GM11168 (cell line): ENCODE measurements around the gene NUP160.
"Not testable (repeated sequence)": the region's sequence is repeated elsewhere in the genome, so short reads cannot be mapped to it uniquely, and the experiment has no call there.

Experiments
- in situ Hi-C: fragments of 300-500 bp; cut with MboI; formaldehyde crosslinking; loops from one replicate; pipeline ENCODE4 v1.12.0; 2022; ENCODE audit warnings: low sequenced_read_pairs; ENCODE audit not compliant: unreplicated experiment

Gene NUP160

GRCh38 chr11:47819743-47820142, 28.4 kb downstream of the NUP160 start:
- in situ Hi-C loops: loop anchor here (10.0 kb wide), 1 partner anchor 195 kb away; no protein-coding TSS in a partner anchor

GRCh38 chr11:47800759-47801158, 47.4 kb downstream of the NUP160 start:
- in situ Hi-C loops: no loop called here

- in situ Hi-C loops: no loop called here
Observed at GRCh38 chr11:47797633-47798032, 50.5 kb downstream of the NUP160 start.

- in situ Hi-C loops: no loop called here
Observed at GRCh38 chr11:47791774-47792430, 56.2 kb downstream of the NUP160 start.

GRCh38 chr11:47790017-47790416, 58.1 kb downstream of the NUP160 start:
- in situ Hi-C loops: not testable (repeated sequence)

- in situ Hi-C loops: no loop called here
Observed at GRCh38 chr11:47788181-47788580, 60.0 kb downstream of the NUP160 start.

GRCh38 chr11:47786373-47786772, 61.8 kb downstream of the NUP160 start:
- in situ Hi-C loops: no loop called here

- in situ Hi-C loops: no loop called here
Observed at GRCh38 chr11:47784785-47785381, 63.3 kb downstream of the NUP160 start.

- in situ Hi-C loops: no loop called here
Observed at GRCh38 chr11:47783087-47783610, 65.0 kb downstream of the NUP160 start.

- in situ Hi-C loops: no loop called here
Observed at GRCh38 chr11:47778878-47779483, 69.2 kb downstream of the NUP160 start.

GRCh38 chr11:47775240-47775869, 72.8 kb downstream of the NUP160 start:
- in situ Hi-C loops: no loop called here

- in situ Hi-C loops: no loop called here
Observed at GRCh38 chr11:47773882-47774281, 74.3 kb downstream of the NUP160 start.

- in situ Hi-C loops: not testable (repeated sequence)
Observed at GRCh38 chr11:47769556-47769955, 78.6 kb downstream of the NUP160 start.

- in situ Hi-C loops: no loop called here
Observed at GRCh38 chr11:47768101-47768612, 80.0 kb downstream of the NUP160 start.

GRCh38 chr11:47766509-47767227, 81.5 kb downstream of the NUP160 start:
- in situ Hi-C loops: no loop called here

- in situ Hi-C loops: no loop called here
Observed at GRCh38 chr11:47765086-47765485, 83.1 kb downstream of the NUP160 start.

GRCh38 chr11:47759291-47759690, 88.9 kb downstream of the NUP160 start:
- in situ Hi-C loops: not testable (repeated sequence)

GRCh38 chr11:47756208-47756607, 91.9 kb downstream of the NUP160 start:
- in situ Hi-C loops: no loop called here

GRCh38 chr11:47750725-47751124, 97.4 kb downstream of the NUP160 start:
- in situ Hi-C loops: no loop called here

- in situ Hi-C loops: not testable (repeated sequence)
Observed at GRCh38 chr11:47742494-47742893, 105.7 kb downstream of the NUP160 start.
